ENCODE results near the gene ACTG2.

DNA sequence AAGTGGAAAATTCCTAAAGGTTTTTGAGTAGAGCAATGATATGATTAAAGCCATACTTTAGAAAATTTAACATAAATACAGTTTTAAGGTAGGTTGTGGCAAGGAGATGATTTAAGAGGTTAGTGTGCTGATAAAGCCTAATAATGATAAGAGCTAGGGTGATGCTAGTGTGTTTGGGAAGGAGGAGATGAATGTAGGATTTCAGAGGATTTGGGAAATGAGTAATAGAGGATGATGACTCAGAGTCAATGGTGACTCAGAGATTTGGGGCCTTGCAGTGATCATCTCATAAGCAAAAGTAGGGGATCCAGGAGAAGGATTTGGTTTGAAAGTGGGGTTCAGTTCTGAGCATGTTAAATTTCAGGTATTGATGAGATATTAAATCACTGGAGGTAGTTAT, 40.8 kb upstream of the ACTG2 start:
- TF ChIP-seq, protein P1, sequence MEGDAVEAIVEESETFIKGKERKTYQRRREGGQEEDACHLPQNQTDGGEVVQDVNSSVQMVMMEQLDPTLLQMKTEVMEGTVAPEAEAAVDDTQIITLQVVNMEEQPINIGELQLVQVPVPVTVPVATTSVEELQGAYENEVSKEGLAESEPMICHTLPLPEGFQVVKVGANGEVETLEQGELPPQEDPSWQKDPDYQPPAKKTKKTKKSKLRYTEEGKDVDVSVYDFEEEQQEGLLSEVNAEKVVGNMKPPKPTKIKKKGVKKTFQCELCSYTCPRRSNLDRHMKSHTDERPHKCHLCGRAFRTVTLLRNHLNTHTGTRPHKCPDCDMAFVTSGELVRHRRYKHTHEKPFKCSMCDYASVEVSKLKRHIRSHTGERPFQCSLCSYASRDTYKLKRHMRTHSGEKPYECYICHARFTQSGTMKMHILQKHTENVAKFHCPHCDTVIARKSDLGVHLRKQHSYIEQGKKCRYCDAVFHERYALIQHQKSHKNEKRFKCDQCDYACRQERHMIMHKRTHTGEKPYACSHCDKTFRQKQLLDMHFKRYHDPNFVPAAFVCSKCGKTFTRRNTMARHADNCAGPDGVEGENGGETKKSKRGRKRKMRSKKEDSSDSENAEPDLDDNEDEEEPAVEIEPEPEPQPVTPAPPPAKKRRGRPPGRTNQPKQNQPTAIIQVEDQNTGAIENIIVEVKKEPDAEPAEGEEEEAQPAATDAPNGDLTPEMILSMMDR (IDR thresholded peaks at IDR 0.05): no peak
- TF ChIP-seq EZH2 (IDR thresholded peaks at IDR 0.05; ENCODE audit: borderline replicate concordance, insufficient read depth, low read depth, low read length, poor library complexity, severe bottlenecking): no peak

All from B cell (primary cell).